Anterior cingulate cortex (tissue), 58 donors: Measurements from ENCODE around the gene PLXNB2.
"Not testable (repeated sequence)": the region's sequence is repeated elsewhere in the genome, so short reads cannot be mapped to it uniquely, and the experiment has no call there.

Experiments used
- DNase-seq, 58 donors: peaks; one replicate each; lab custom pipeline; 2025; lab: John Stamatoyannopoulos, UW

The PLXNB2 gene

DNA sequence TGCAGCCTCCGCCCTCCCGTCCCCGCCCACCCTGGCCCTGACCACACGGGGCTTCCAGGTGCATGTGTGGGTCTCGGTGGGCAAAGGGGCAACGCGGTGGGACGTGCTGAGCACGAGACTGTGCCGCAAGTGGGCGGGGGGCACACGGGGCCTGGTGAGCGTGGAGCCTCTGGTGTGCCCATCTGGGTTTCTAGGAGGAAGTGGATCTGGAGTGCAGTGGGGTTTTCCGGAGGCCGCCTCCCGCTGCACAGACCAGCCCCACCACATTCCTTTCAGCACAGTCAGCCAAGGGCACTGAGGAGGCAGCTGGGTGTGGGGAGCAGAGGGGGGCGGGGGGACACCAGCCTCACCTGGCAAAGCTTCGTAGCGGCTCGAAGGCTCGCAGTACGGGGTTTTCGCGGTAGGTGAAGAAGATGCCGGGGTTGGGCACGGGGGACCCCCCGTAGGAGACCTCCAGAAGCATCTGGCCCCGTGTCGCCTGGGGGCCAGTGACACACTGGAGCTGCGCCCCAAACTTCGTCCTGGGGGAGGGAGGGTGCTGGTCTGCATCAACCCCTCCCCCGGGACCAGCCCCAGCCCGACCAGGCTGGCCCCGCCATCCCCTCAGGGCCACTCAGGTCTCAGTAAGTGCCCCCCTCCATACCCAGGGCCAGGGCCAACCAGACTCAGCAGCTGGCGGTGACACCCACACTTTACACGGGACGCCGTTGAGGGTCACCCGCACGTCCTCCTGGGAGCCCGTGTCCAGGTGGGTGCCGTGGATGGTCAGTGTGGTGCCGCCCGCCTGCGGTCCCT is 24.9 kb downstream of the PLXNB2 start:
- DNase-seq: no peak

DNA sequence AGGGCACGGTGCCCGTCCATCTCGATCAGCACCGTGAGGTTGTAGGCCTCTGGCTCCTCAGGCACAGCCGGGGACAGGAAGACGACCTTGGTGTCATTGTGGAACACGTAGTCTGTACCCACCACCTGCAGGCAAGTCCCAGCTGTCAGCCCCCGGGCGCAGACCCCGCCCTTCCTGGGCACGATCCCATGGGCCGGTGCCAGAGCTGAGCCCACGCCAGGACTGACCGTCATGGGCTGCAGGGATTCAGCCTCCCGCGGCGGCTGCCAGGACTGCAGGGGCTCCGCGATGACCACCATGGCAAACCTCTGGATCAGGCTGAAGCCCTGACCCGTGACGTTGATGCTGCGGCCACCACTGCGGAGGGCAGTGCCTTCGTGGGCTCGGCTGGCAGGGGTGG is 25.5 kb downstream of the PLXNB2 start:
- no peak for DNase-seq

DNA sequence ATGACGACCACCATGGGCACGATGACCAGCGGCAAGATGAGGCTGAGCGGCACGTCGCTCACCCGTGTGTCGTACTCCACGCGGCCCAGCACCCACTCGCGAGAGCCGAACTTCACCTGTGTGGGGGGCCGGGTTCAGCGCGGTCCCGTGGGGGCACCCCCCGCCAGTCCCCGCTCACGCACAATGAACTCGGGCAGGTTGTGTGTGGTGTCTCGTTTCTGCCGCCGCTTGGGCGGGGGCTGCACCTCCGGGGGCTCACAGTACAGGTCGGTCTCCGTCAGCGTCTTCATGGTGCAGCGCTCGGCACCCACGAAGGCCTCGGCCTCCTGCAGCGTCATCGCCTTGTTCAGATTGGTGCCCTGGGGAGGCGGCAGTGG is 26.1 kb downstream of the PLXNB2 start:
- no peak for DNase-seq

DNA sequence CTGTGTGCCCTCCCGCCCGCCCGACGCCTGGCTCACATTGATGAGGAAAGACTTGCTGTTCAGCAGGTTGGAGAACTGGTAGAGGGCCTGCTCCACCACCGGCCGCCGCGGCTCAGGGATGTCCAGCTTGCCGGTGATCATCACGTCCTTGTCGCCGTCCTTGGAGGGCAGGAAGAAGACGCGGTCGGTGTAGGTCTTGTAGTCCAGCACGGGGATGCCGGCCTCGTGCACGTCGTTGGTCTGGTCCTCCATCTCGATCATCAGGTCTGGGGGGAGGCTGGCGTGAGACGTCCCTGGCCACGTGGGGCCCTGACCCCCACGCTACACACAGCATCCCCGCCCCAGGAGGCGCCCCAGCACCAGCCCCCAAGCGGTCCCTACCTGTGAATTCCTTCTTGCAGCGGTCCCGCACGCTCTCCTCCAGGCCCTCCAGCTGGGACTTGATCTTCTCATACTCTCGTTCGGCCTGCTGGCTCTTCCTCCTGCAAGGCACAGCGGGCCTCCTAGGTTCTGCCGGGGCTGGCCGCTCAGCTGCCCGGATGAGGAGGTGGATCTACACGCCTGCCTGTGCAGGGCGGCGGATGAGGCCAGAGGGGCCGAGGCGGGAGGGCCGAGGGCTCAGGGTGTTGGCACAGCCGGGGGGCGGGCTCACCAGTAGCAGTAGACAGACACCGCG is 26.6 kb downstream of the PLXNB2 start:
- DNase-seq: no peak

DNA sequence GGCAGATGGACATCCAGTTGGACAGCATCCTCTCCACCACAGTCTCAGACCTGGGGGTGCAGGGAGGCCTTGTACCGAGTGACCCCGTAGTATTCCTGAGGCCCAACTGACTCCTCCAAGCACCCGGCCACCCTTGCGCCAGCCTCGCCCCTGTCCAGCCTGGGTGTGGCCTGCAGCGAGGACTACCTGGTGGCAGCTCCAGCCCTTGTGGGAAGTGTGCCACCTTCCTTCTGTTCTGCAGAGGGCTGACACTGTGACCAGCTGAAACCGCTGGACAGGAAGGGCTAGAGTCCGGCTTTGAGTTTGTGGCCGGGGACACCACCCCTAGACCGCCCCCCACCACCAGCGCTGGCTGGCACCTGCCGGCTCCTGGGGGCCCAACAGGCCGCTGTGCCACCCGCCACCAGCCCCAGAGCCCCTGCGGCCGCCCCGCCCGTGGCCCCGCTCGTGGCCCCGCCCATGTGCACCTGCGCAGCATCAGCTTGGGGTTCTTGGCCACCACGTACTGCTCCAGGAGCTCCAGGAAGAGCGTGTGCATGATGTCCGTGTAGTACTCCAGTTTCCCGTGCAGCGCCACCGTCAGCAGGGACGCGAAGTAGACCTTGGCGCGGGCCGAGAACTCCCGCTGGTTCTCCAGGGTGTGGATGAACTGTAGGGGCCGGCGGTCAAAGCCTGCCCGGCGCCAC is 27.3 kb downstream of the PLXNB2 start:
- no peak for DNase-seq

DNA sequence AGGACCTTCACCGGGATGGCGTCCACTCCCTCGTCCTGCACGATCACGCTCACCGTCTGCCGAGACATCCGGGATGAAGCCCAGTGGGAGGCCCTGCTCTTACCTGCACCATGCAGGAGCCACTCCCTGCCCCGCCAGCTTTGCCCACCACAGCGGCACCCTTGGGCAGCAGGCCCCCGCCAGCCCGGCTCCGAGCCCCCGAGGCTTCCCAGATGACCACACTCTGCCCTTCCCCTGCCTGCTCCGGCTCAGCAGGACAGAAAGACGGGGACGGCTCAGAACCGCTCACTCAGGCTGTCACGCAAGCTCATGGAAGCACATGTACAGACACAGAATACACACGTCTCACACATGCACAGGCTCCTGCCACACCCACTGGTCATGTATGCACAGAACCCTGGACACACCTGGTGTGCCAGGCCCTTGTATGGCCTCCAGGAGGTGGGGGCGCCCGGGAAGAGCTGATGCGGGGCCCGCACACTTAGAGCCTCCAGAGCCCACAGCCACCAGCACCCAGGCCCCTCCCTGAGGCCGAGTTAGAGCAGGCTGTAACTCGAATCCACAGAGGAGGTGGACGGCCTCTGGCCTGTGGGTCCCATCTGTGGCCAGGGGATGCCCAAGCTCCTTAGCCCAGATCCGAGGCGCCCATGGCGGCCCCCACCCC is 28.4 kb downstream of the PLXNB2 start:
- no peak for DNase-seq

DNA sequence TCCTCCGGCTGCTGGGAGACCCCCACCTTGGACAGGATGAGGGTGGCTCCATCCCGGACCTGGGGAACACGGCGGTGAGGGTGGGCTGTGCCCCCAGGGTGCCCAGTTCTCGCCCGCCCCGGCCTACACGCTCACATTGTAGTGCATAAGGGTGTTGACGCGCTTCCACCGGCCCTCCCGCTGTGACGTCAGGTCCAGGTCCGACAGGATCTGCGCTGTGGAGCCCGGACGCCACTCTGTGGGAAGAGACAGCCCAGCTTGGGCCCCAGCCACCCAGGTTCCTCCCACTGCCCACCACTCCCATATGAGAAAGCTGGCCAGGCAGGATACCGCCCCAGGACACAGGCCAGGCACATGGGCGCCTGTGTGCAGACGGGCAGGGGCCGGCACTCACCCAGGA is 29.0 kb downstream of the PLXNB2 start:
- no peak for DNase-seq

DNA sequence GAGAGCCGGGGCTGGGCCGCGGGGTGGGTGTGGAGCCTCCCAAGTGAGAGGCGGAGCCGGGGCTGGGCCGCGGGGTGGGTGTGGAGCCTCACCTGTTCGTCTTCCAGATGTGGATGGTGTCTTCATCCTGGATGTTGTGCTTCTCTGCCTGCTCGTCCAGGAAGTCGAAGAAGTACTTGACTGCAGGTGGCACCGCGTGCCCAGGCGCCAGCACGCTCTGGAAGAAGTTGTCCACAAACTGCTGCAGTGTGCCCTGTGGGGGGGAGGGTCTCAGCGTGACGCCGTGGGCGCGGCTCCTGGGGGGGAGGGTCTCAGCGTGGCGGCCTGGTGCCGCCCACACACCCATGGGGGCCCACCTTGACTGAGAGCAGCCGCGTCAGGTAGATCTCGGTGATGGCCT is 29.7 kb downstream of the PLXNB2 start:
- no peak for DNase-seq

DNA sequence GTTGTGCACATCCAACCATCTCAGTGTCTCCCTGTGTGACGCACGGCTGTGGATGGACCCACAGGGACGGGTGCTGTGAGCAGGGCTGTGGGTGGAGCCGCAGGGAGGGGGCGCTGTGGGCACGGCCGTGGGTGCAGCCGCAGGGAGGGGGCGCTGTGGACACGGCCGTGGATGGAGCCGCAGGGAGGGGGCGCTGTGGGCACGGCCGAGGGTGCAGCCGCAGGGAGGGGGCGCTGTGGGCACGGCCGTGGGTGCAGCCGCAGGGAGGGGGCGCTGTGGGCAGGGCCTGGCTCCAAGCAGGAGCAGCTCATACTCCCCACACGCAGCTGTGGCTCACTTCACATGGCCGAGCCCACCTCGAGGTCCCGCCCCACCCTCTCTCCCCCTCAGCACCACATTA is 31.3 kb downstream of the PLXNB2 start:
- DNase-seq: peak in 57 of 58 donors; percentile 41 to 94 (median 85)

DNA sequence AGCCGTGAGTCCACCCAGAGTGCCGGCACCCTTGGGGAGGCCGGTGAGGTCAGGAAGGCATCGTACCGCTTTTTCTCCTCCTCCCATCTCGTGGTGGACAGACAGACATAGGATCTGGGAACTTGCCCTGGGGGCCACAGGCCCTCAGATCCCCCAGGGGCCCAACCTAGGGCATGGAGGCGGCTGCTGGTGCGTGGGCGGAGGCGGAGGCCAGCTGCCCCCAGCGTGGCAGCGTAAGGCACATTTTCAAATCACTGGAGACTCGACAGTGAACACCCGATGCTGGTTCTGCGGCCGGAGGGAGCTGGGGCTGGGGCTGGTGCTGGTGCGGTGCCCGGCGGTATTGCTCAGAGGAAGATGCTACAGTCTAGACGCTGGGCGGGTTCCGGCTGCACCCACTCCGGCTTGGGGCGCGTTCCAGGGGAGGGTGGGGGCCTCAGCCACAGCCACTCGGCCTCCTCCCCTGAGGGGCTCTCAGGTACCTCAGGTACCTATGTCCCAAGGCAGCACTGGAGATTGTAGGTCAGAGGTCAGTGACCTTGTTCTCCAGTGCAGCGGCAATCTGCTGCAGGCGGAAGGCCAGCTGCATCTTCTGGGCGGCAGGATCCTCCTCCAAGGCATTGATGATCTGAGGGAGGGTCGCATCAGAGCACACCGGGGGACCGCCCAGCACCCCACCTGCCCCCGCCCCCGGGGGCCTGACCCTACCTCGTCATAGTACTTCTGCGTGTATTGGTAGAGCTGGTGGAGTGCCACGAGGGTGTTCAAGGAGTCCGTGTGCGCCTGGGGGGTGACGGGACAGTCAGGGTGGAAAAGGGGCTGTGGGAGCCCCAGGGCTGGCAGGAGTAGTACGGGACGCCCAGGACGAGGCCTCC is 32.0 kb downstream of the PLXNB2 start:
- DNase-seq: peak in 2 of 58 donors; percentile 33 to 39

DNA sequence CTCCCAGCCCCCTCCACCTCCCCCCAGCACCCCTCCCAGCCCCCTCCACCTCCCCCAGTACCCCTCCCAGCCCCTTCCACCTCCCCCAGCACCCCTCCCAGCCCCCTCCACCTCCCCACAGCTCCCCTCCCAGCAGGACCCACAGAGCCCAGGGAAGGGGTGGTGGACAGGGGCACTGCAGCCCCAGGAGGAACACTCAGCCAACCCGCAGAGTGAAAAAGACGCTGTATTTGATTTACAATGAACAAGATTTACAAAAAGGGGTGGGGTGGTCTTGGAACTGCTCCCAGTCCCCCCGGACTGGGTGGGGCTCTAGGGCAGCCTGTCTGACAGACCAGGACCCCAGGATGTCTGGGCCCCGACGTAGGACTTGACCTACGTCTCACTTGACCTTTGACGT is 32.7 kb downstream of the PLXNB2 start:
- no peak for DNase-seq

DNA sequence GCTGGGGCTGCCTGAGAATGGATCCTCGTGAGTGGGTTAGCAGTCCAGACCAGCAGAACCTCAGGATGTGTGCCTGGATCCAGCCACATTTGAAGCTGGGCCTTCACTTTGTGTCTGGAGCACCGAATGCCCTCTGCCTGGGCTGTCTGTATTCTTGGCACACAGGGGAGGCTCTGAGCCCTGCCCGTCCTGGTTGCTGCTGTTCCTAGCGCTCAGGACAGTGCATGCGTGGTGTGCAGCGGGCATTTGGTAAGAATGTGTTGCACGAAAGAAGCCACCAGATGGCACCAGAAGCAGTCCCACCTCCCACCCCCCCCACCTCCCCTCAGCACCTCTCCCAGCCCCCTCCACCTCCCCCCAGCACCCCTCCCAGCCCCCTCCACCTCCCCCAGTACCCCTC is 33.1 kb downstream of the PLXNB2 start:
- peak in 42 of 58 donors; percentile 13 to 74 (median 42) for DNase-seq

DNA sequence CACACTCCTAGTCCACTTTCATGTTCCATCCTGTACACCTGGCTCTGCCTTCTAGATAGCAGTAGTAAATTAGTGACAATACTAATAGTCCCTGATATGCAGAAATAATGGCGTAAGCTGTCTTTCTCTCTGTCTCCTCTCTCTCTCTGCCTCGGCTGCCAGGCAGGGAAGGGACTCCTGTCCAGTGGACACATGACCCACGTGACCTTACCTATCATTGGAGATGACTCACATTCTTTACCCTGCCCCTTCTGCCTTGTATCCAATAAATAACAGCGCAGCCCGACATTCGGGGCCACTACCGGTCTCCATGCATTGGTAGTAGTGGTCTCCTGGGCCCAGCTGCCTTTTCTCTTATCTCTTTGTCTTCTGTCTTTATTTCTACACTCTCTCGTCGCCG is 33.7 kb downstream of the PLXNB2 start:
- DNase-seq: not testable (repeated sequence)

DNA sequence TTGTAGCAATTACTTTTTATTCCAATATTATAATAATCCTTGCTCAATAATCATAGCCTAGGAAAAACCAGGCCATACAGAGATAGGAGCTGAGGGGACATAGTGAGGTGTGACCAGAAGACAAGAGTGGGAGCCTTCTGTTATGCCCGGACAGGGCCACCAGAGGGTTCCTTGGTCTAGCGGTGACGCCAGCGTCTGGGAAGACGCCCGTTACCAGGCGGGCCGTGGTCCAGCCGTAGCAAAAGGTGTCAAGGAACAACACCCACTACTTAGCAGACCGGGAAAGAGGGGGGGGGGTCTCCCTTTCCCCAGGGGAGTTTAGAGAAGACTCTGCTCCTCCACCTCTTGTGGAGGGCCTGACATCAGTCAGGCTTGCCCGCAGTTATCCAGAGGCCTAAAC is 34.1 kb downstream of the PLXNB2 start:
- peak in 1 of 58 donors; percentile 22 for DNase-seq

DNA sequence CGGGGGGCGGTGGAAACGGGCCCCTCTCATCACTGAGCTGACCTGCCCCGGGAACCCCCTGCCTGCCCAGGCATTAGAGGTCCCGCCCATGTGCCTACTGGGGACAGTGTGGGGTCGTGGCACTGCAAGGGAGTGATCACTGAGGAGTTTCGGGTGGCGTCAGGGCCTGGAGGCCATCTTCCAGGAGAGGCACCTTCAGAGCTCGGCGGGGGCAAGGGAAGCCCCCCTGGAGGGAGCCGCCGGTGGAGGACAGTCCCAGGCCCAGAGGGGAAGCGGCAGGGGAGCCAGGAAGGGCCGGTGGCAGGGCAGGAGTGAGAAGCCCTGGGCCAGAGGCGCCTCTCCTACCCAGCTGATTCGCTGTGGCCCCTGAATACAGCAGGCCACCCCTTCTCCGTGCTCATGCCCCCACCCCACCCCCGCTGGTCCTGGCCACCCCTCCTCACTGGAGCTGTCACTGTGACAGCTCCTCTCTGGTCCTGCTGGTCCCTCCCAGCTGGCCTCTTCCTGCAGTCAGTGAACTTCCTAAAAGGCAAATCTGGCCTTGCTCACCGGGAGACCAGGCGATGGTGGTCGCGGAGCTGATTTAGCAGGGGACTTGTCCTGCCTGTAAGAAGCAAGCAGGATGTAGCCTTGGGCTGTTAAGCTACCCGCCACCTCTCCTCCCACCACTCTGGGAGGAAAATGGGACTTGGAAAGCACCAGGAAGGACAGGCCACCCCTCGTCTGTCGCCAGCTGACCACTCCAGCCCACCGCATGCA is 35.2 kb downstream of the PLXNB2 start:
- no peak for DNase-seq

DNA sequence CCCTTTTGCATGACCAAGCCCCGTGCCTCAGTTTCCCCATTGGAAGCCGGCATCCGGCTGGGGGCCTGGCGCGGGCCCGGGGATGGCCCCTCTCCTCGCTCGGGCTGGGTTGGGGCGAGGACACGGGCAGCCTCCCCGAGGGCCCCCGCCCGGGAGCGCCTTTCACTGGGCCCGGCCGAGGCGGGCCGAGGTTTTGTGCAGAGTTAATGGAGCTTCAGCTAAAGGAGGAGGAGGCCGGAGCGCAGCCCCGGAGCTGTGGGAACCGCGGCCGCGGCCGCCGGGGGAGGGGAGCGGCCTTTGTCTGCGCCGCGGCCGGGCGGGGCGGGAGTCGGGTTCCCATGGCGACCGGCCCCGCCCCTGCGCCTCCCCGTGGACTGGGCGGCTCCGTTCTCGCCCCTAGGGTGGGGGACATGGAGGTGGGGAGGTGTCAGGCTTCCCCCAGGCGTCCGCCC is 35.9 kb downstream of the PLXNB2 start:
- peak in 37 of 58 donors; percentile 18 to 77 (median 46) for DNase-seq

DNA sequence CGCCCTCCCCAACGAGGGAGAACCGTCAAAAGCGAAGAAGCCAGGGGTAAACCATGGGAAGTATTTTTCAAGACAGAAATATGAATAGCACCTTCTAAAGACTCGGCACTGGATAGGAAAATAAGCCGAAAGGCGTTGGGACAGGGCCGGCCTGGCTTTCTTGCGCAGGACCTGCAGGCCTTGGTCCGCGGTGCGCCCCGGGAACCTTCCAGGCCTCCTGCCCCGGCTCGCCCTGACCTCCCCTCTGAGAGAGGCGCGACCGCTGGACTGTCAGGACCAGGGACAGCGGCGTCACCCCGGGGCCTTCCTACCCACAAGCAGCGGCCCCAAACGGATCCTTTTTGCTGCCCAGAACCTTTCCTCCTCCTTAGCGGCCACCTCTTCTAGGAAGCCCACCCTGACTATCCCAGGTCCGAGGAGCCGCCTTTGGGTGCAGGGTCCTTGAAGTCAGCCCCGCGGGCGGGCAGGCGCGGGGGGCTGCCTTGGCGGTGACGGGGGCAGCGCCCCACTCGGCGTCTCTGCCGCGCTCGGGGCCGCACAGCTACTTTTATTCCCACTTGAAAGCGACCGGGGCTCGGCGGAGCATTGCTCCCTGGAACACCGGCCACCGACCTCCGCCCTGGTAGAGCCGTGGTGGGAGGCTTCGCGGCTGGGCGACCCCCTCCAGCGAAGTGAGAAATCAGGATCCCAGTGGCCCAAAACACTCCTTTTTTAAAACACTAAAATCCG is 36.6 kb downstream of the PLXNB2 start:
- peak in 5 of 58 donors; percentile 18 to 67 (median 52) for DNase-seq

DNA sequence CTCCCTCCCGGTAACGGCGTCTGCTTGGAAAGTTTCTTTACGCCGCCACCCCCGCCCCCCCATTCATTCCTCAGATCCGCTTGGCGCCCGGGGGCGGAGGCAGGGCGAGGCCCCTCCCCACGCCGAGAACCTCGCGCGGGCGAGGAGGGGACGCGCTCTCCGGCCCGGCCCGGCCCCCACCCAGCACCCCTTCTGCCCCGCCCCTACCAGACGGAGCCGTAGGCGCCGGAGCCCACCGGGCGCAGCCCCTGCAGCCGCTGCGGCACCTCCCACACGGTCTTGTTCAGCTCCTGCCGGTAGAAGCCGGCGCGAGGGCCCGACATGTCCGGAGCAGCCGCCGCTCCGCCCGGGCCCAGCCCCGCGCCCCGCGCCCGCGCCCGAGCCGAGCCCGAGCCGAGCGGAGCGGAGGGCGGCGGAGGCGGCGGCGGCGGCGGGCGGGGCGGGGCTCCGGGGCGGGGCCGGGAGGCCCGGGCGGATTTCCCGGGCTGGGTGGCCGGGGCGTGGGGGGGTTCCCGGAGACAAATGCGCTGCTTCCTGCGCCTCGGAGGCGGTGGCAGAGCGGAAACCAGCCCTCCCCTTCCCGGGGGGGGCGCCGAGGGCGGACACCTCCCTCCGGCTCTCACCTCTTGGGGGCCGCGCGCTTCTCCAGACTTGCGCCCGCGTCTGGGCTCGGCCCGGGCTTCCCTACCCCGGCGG is 37.3 kb downstream of the PLXNB2 start, which contains the start of gene MAPK11:
MAPK11 (minus strand) TSS at position 411 of the 696 bp plus-strand sequence; CDS start at position 323, 88 bp downstream.
- DNase-seq: peak in 35 of 58 donors; percentile 23 to 79 (median 49)
